K562 (cell line): Measurements from ENCODE around the gene ZFYVE28. TPM values are rescaled to one million over a fixed set of nuclear protein-coding genes. Genes with fewer than 3 reads are reported as not detected.

Source experiments
- FOXJ3 ChIP-seq: sonication (generic); formaldehyde crosslinking; IDR thresholded peaks from 2 replicates; pipeline ENCODE4 v1.4.0; 2020; ENCODE audit warnings: mild to moderate bottlenecking, missing genetic modification reagents
- HINFP ChIP-seq: fragments of 450-650 bp; conservative IDR thresholded peaks from 2 replicates; pipeline ENCODE4 v1.6.1; 2016; ENCODE audit warnings: missing genetic modification characterization, low read depth, mild to moderate bottlenecking, control low read depth, missing compliant biosample characterization
- HMGXB4 ChIP-seq: sonication (generic); formaldehyde crosslinking; IDR thresholded peaks from 2 replicates; pipeline ENCODE4 v1.8.1; 2023; ENCODE audit warnings: mild to moderate bottlenecking, missing genetic modification reagents
- PKNOX1 ChIP-seq: fragments of 450-650 bp; IDR thresholded peaks from 2 replicates; pipeline ENCODE4 v1.6.1; 2016
- POLR2G ChIP-seq: fragments of 200-400 bp; formaldehyde crosslinking; IDR thresholded peaks from 2 replicates; pipeline ENCODE4 v1.6.1; 2017; ENCODE audit warnings: low read depth, mild to moderate bottlenecking, antibody characterized with exemption, low read length, moderate library complexity
- ZNF165 ChIP-seq: fragments of 250-450 bp; sonication (Bioruptor Pico); IDR thresholded peaks from 2 replicates; pipeline ENCODE4 v1.4.0; 2020; ENCODE audit warnings: borderline replicate concordance
- polyA plus RNA-seq, 8 experiments: library from polyadenylated mRNA; depleted of rRNA in 4 of 8; stranded (reverse) in 5 of 8; unstranded in 3 of 8; fragments of >200 nt; fragmentation: Nextera tagmentation in 2 of 8; fragmentation: Illumina TruSeq in 1 of 8; extraction: Ambion mirVana in 2 of 8; extraction: Trizol in 1 of 8; gene quantifications; 2 replicates each; pipeline versions ENCODE4 v1.2.1 to v1.2.3, GENCODE V29; 2011 to 2014; ENCODE audit warnings: inconsistent platforms in 1 of 8, missing spikeins in 1 of 8
- total RNA-seq, 7 experiments: library from RNA; depleted of rRNA in 6 of 7; stranded (reverse); fragments of >200 nt in 6 of 7; fragmentation: Illumina TruSeq in 2 of 7; extraction: Trizol in 2 of 7; gene quantifications; 2 replicates each; pipeline versions ENCODE4 v1.2.1 to v1.2.3, GENCODE V29; 2011 to 2021; ENCODE audit warnings: low replicate concordance in 1 of 7

ZFYVE28 gene
- total and polyA plus RNA-seq, 9 of the 15 experiments (the other 6 are each of a cell fraction or from before 2014, with no cell fraction given), result 1.3 to 24.8 (median 8.9) TPM

GRCh38 chr4:2416564-2417225, 1.8 kb downstream of the ZFYVE28 start (continued):
- TF ChIP-seq POLR2G, result peak; percentile 69
- TF ChIP-seq HINFP (tag), result no peak
- TF ChIP-seq FOXJ3, result no peak
- no peak for TF ChIP-seq HMGXB4 (CRISPR knock-in tag)
- TF ChIP-seq ZNF165 (CRISPR knock-in tag), result no peak
- no peak for TF ChIP-seq PKNOX1
